ENCODE results near the gene ARHGAP15. TPM values are rescaled to one million over a fixed set of nuclear protein-coding genes. Genes with fewer than 3 reads are reported as not detected.

The ARHGAP15 gene
- total and polyA plus RNA-seq, 4 donors, result 3.8 to 17.9 (median 13.2) TPM

- Histone ChIP-seq H3K27ac (ENCODE audit: low read depth in 1 of 2, low read length in 2 of 2) (no peak overlapping the region), H3K9me3 (ENCODE audit: control insufficient read depth in 4 of 4, low read length in 3 of 4) (no peaks in the 10 kb centered on the region), H3K36me3 (ENCODE audit: control insufficient read depth in 4 of 4, insufficient read depth in 3 of 4, low read depth in 1 of 4, low read length in 3 of 4) (no peaks in the 10 kb centered on the region), H3K9ac (ENCODE audit: low read depth in 1 of 2, low read length in 2 of 2) (no peak overlapping the region), H3K4me1 (ENCODE audit: control insufficient read depth in 4 of 4, insufficient read depth in 4 of 4, low read length in 3 of 4) (no peaks in the 10 kb centered on the region), H3K27me3 (ENCODE audit: control insufficient read depth in 4 of 4, insufficient read depth in 4 of 4, low read length in 3 of 4) (peaks cover 0 to 4% (median 0%) of the 10 kb centered on the region in 4 donors), H3K4me3 (ENCODE audit: low read depth in 1 of 3, low read length in 3 of 3) (no peak overlapping the region)
- 60% methylated on average over 3 of the region's 3 CpGs for WGBS
- TF ChIP-seq EGR1 (IDR thresholded peaks at IDR 0.05; ENCODE audit: low read depth in 2 of 2) (no peak), RAD21 (IDR thresholded peaks at IDR 0.05) (no peak), FOXA2 (IDR thresholded peaks at IDR 0.05) (no peak), FOXA1 (IDR thresholded peaks at IDR 0.05) (no peak), HNF4G (IDR thresholded peaks at IDR 0.05) (no peak), HNF4A (conservative IDR thresholded peaks at IDR 0.05) (no peak), SP1 (IDR thresholded peaks at IDR 0.05) (no peak), JUND (IDR thresholded peaks at IDR 0.05) (no peak), GABPA (IDR thresholded peaks at IDR 0.05 in 1 of 2, conservative IDR thresholded peaks at IDR 0.05 in 1 of 2) (no peak), RXRA (IDR thresholded peaks at IDR 0.05) (no peak), NR2F2 (IDR thresholded peaks at IDR 0.05) (no peak), YY1 (IDR thresholded peaks at IDR 0.05) (no peak), TAF1 (conservative IDR thresholded peaks at IDR 0.05) (no peak)
- TF ChIP-seq, protein P1, sequence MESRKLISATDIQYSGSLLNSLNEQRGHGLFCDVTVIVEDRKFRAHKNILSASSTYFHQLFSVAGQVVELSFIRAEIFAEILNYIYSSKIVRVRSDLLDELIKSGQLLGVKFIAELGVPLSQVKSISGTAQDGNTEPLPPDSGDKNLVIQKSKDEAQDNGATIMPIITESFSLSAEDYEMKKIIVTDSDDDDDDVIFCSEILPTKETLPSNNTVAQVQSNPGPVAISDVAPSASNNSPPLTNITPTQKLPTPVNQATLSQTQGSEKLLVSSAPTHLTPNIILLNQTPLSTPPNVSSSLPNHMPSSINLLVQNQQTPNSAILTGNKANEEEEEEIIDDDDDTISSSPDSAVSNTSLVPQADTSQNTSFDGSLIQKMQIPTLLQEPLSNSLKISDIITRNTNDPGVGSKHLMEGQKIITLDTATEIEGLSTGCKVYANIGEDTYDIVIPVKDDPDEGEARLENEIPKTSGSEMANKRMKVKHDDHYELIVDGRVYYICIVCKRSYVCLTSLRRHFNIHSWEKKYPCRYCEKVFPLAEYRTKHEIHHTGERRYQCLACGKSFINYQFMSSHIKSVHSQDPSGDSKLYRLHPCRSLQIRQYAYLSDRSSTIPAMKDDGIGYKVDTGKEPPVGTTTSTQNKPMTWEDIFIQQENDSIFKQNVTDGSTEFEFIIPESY (IDR thresholded peaks at IDR 0.05), result no peak
- TF ChIP-seq, protein P2, sequence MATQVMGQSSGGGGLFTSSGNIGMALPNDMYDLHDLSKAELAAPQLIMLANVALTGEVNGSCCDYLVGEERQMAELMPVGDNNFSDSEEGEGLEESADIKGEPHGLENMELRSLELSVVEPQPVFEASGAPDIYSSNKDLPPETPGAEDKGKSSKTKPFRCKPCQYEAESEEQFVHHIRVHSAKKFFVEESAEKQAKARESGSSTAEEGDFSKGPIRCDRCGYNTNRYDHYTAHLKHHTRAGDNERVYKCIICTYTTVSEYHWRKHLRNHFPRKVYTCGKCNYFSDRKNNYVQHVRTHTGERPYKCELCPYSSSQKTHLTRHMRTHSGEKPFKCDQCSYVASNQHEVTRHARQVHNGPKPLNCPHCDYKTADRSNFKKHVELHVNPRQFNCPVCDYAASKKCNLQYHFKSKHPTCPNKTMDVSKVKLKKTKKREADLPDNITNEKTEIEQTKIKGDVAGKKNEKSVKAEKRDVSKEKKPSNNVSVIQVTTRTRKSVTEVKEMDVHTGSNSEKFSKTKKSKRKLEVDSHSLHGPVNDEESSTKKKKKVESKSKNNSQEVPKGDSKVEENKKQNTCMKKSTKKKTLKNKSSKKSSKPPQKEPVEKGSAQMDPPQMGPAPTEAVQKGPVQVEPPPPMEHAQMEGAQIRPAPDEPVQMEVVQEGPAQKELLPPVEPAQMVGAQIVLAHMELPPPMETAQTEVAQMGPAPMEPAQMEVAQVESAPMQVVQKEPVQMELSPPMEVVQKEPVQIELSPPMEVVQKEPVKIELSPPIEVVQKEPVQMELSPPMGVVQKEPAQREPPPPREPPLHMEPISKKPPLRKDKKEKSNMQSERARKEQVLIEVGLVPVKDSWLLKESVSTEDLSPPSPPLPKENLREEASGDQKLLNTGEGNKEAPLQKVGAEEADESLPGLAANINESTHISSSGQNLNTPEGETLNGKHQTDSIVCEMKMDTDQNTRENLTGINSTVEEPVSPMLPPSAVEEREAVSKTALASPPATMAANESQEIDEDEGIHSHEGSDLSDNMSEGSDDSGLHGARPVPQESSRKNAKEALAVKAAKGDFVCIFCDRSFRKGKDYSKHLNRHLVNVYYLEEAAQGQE (IDR thresholded peaks at IDR 0.05), result no peak
- TF ChIP-seq, protein P3, sequence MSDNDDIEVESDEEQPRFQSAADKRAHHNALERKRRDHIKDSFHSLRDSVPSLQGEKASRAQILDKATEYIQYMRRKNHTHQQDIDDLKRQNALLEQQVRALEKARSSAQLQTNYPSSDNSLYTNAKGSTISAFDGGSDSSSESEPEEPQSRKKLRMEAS (IDR thresholded peaks at IDR 0.05), result no peak
- TF ChIP-seq, protein P4, sequence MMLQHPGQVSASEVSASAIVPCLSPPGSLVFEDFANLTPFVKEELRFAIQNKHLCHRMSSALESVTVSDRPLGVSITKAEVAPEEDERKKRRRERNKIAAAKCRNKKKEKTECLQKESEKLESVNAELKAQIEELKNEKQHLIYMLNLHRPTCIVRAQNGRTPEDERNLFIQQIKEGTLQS (IDR thresholded peaks at IDR 0.05), result no peak
- TF ChIP-seq, protein P5, sequence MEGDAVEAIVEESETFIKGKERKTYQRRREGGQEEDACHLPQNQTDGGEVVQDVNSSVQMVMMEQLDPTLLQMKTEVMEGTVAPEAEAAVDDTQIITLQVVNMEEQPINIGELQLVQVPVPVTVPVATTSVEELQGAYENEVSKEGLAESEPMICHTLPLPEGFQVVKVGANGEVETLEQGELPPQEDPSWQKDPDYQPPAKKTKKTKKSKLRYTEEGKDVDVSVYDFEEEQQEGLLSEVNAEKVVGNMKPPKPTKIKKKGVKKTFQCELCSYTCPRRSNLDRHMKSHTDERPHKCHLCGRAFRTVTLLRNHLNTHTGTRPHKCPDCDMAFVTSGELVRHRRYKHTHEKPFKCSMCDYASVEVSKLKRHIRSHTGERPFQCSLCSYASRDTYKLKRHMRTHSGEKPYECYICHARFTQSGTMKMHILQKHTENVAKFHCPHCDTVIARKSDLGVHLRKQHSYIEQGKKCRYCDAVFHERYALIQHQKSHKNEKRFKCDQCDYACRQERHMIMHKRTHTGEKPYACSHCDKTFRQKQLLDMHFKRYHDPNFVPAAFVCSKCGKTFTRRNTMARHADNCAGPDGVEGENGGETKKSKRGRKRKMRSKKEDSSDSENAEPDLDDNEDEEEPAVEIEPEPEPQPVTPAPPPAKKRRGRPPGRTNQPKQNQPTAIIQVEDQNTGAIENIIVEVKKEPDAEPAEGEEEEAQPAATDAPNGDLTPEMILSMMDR (IDR thresholded peaks at IDR 0.05; ENCODE audit: low read depth, low read length, missing input control), result no peak
- no peak for DNase-seq (ENCODE audit: low spot score)
Observed at GRCh38 chr2:143803936-143804335, 674.7 kb downstream of the ARHGAP15 start.

Measured in liver (tissue), 9 donors.